Activated T-cell treated with anti-CD3 and anti-CD28 coated beads for 48 hours (primary cell): ENCODE results near the gene SBDS.
"Not testable (repeated sequence)": the region's sequence is repeated elsewhere in the genome, so short reads cannot be mapped to it uniquely, and the experiment has no call there.

ENCODE experiments used
- DNase-seq: peaks from one replicate; pipeline ENCODE4 v3.0.0-alpha.2; 2020; ENCODE audit warnings: low read depth

Gene SBDS

GRCh38 chr7:66995050-66995776, at the start of gene SBDS:
SBDS (minus strand) TSS chr7:66995586; CDS start chr7:66995417, 169 bp downstream.
- peak; percentile 87 for DNase-seq

DNA sequence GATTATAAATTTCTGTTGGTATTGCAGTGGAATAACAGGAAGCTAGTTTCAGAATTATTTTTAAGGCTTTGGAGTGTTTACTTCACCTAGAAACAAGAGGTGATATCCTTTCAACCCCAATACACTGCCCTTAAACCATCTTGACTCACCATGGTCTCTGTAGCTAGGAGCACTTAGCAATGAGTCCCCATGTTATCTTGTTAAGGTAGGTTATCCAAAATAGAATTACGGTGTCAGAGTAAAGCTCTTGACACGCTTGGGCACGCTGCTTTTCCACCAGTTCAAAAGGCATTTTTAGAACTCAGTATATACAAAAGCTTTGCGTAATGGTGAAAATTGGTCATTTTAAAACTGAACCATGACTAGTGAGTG, 48.2 kb upstream of the SBDS start:
- not testable (repeated sequence) for DNase-seq

GRCh38 chr7:67042781-67043558, 47.6 kb upstream of the SBDS start:
- not testable (repeated sequence) for DNase-seq

DNA sequence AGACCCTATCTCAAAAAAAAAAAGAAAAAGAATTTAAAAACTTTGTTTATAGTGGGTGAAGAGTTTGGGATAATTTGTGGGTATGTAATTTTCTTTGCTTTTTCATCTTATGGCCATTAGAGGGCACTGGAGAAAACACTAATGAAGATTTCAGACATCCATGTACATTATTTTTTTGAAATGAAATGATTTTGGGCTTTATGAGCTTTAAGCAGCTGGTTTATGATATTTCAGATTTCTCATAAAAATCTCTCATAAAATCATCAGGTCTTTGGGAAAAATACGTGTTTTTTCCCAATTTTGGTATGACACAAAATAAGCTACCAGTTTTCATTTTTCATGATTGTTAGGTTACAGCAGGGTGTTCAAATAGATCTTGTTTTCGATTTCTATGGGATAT, 45.4 kb upstream of the SBDS start:
- not testable (repeated sequence) for DNase-seq

GRCh38 chr7:67036432-67037395, 41.3 kb upstream of the SBDS start:
- DNase-seq, result not testable (repeated sequence)

- DNase-seq, result no peak
Measured at GRCh38 chr7:67033251-67033650, 37.9 kb upstream of the SBDS start.

GRCh38 chr7:67031685-67032084, 36.3 kb upstream of the SBDS start:
- DNase-seq, result not testable (repeated sequence)

DNA sequence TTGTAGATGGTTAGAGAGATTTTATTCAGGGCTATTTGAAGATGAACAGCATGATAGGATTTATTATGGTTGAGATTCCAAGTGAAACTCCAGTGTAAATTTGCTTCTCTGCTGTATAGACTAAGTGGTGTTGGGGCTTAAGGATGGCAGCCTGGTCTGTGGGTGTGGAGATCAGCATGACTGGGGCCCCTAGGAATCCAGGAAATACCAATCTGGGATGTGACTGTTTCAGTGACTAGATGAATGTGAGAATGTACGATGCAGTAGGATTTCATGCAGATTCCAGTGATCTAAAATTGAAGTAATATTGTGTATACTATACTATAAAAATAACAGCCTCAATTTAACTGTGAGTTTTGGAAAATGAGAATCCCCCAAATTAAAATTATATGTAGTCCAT, 30.1 kb upstream of the SBDS start:
- DNase-seq, result not testable (repeated sequence)

DNA sequence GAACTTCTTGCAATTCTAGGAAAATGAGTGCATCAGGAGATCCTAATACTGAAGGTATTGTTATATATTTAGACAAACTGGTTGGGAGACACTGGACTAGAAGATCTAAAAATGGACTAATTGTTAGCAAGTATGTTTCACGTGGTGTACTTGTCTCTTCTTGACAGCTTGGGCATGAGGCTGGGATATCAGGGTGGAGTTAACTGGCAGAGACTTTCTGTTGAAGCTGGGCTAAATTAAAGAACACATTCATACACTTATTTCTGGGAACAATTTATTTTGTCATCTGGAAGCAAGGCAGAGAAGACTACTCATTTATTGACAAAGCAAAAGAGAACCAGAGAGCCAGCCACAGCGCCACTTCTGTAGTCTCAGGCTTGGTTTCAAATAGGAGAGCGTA, 27.1 kb upstream of the SBDS start:
- no peak for DNase-seq

DNA sequence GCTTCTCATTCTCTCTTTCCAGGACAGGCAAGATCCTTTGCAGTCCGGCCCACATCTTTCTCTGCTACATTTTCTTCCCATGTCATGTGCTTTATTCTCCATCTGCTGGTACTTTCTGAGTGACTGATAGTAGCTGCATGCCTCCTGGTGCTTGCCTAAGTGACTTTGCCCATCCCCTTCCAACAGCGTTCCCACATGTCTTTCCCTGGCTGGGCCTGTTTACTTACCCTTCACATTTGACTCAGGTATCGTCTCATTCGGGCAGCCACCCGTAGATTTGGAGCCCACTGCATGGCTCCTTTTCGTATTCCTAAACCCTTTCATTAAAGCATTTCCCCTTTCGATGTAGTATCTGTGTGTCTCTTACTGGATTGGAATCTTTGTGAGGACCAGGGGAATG, 25.9 kb upstream of the SBDS start:
- DNase-seq, result no peak

DNA sequence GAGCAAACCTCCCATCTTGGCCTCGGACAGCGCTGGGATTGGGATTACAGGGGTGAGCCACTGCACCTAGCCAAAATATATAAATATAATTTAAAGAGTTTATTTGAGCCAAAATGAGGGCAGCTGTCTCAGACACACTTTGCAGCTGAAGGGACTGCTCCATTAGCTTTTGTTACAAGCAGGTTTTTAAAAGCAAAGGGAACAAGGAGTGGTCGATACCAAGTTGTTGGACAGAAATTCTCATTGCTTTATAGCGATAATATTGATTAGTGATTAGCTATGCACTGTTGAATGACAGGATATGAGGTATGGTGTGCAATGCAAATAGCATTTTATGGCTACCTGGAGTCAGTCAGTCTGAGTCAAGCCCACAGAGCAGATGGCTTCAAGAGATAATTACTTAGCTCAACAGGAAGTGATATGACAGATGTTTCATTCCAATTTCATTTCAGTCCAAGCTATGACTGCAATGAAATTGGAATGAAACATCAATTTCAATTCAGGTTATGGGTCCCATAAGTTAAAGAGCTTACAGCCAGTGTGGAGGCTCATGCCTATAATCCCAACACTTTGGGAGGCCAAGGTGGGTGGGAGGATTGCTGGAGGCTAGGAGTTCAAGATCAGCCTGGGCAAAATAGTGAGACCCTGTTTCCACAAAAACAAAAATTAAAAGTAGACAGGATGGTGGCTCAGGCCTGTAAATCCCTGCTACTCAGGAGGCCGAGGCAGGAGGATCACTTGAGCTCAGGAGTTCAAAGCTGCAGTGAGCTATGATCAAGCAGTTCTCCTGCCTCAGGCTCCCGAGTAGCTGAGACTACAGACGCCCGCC, 24.4 kb upstream of the SBDS start:
- no peak for DNase-seq

- no peak for DNase-seq
Measured at GRCh38 chr7:67018940-67019339, 23.6 kb upstream of the SBDS start.

DNA sequence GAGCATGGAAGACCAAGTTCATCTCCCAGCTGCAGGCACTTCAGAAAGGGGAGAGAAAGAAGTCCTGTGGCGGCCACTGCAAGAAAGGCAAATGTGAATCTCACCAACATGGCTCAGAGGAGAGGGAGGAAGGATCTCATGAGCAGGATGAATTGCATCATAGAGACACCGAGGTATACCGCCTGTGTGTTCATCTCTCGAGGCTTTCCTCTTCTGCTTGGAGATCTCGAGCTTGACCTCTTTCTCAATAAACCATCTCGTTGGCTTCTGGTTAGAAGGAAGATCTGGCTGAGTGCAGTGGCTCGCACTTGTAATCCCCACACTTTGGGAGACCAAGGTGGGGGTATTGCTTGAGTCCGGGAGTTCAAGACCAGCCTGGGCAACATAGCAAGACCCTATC, 22.6 kb upstream of the SBDS start:
- DNase-seq, result not testable (repeated sequence)

DNA sequence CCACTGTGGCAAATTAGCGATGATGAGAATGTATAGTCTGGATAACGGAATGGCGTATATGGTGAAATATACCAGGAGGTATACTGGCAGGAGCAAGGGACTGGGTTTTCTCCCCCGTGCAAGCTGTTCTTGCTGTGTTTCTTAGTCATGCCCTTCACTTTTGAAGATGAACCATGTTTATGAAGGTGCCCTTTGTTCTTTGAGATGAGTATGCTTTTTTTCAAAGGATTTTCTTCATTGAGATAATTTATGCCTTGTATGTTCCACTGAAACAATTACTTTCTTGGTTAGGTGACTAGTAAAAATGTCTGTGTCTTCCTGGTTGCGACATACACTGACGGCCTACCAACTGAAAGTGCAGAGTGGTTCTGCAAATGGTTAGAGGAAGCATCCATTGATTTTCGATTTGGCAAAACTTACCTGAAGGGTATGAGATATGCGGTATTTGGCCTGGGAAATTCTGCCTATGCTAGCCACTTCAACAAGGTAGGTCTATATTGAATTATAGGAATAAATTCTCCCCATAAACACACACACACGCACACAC, 18.8 kb upstream of the SBDS start:
- not testable (repeated sequence) for DNase-seq

GRCh38 chr7:67009677-67010076, 14.3 kb upstream of the SBDS start:
- not testable (repeated sequence) for DNase-seq

GRCh38 chr7:67008260-67008659, 12.9 kb upstream of the SBDS start:
- no peak for DNase-seq

GRCh38 chr7:67006965-67007364, 11.6 kb upstream of the SBDS start:
- DNase-seq, result no peak

DNA sequence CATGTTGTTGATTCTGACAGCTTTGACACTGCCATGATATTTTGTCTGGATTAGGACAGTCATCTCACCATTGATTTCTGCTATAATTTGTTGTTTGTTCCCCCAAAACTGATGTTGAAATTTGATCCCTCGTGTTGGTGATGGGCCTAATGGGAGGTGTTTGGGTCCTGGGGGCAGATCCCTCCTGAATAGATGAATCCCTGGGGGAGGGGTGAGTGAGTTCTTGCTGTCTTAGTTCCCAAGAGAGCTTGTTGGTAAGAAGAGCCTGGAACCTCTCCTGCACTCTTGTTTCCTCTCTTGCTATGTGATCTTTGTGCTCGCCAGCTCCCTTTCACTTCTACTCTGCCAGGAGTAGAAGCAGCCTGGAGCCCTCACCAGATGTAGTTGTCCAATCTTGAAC, 8.8 kb upstream of the SBDS start:
- DNase-seq, result not testable (repeated sequence)

- DNase-seq, result not testable (repeated sequence)
Measured at GRCh38 chr7:67000601-67001258, 5.3 kb upstream of the SBDS start.

- DNase-seq, result peak; percentile 97
Measured at GRCh38 chr7:66996444-66997191, 1.2 kb upstream of the SBDS start, which contains the start of gene TYW1. TYW1 (plus strand) TSS chr7:66996833; CDS start chr7:66996979, 146 bp downstream.
